Ovary (tissue), 9 donors: Measurements from ENCODE around the gene G6PC1. TPM values are rescaled to one million over a fixed set of nuclear protein-coding genes. Genes with fewer than 3 reads are reported as not detected.
A peak's percentile ranks its signal among the peaks of the same experiment; 100 is the strongest.
"Not testable (repeated sequence)": the region's sequence is repeated elsewhere in the genome, so short reads cannot be mapped to it uniquely, and the experiment has no call there.

ENCODE experiments used
- DNase-seq, 5 donors: peaks; one replicate each; pipeline ENCODE4 v3.0.0-alpha.2; 2019 to 2020
- H3K27ac ChIP-seq, 2 donors: fragments of 200-600 bp; one replicate each; pipeline versions ENCODE4 v1.5.1 to v1.8.0; 2019 to 2022
- H3K27me3 ChIP-seq: fragments of 200-600 bp; one replicate; pipeline ENCODE4 v1.8.0; 2022
- H3K36me3 ChIP-seq: fragments of 200-600 bp; sonication (generic); one replicate; pipeline ENCODE4 v1.5.1; 2019
- H3K4me1 ChIP-seq: one replicate; pipeline ENCODE4 v1.8.1; 2013; ENCODE audit warnings: mild to moderate bottlenecking, moderate library complexity; ENCODE audit not compliant: insufficient read depth
- H3K4me3 ChIP-seq: fragments of 200-600 bp; sonication (generic); one replicate; pipeline ENCODE4 v1.5.1; 2017
- H3K9me3 ChIP-seq, 2 donors: fragments of 200-600 bp in 1 of 2; sonication (generic) in 1 of 2; one replicate each; pipeline versions ENCODE4 v1.5.1 to v1.8.1; 2013 to 2019; ENCODE audit warnings: mild to moderate bottlenecking in 1 of 2, moderate library complexity in 1 of 2
- EP300 ChIP-seq: sonication (generic); formaldehyde crosslinking; IDR thresholded peaks from one replicate; pipeline ENCODE4 v1.6.1; 2017; ENCODE audit warnings: antibody characterized with exemption
- POLR2A ChIP-seq: fragments of 450-650 bp; IDR thresholded peaks from one replicate; pipeline ENCODE4 v1.6.1; 2017; ENCODE audit warnings: antibody characterized with exemption, mild to moderate bottlenecking, moderate library complexity
- WGBS, 3 donors: extraction: QIAGEN DNeasy Blood & Tissue Kit in 1 of 3; methylation state at CpG; one replicate each; pipeline versions ENCODE4 v1.1.5 to v1.1.7; 2013 to 2017; 5-methylcytosine and 5-hydroxymethylcytosine counted together
- intact Hi-C, 4 donors: fragments of 100-400 bp; cut with DNase I; formaldehyde crosslinking; loops; one replicate each; pipeline versions ENCODE4 v1.11.0 to v1.15.1; 2022 to 2023
- polyA plus RNA-seq, 2 donors: library from polyadenylated mRNA; stranded (reverse); fragments of 200-250 nt in 1 of 2; fragments of 350-450 nt in 1 of 2; fragmentation: Illumina TruSeq in 1 of 2; extraction: RNeasy Lipid Tissue Mini Kit (QIAGEN cat#74804) in 1 of 2; gene quantifications; one replicate each; pipeline ENCODE4 v1.2.3, GENCODE V29; 2013 to 2014
- total RNA-seq, 7 donors: library from RNA; depleted of rRNA in 2 of 7; stranded (reverse); fragments of >200 nt in 2 of 7; fragmentation: NEBNext Ultra II Directional in 3 of 7; extraction: Animal tissue kit (Norgen Biotek cat#: 25700) in 3 of 7; gene quantifications; one replicate each; pipeline versions ENCODE4 v1.1.0 to v1.2.4, GENCODE V29; 2016 to 2023
- TF ChIP-seq, protein P1 (sequence below), 3 donors: fragments of 450-650 bp in 2 of 3; fragments of 200-600 bp in 1 of 3; IDR thresholded peaks; one replicate each; pipeline versions ENCODE4 v1.5.1 to v1.8.0; 2016 to 2022; ENCODE audit warnings: antibody characterized with exemption in 3 of 3, mild to moderate bottlenecking in 1 of 3
- donor health status: DM: no; HTN: no; CAD: no; lungs with moderate emphysema.
- donor health status: DM: no; HTN: no; CAD: no.
- donor health status: Bipolar disorder and iron deficiency.
- donor health status: DM: yes; HTN: yes; CAD: no.
- donor health status: DM: no; HTN: no; CAD: no.
- donor health status: DM: yes; HTN: yes; CAD: no.

G6PC1 gene
- total and polyA plus RNA-seq, 9 donors, result 0.69 to 1.7 TPM; not detected in 7

DNA sequence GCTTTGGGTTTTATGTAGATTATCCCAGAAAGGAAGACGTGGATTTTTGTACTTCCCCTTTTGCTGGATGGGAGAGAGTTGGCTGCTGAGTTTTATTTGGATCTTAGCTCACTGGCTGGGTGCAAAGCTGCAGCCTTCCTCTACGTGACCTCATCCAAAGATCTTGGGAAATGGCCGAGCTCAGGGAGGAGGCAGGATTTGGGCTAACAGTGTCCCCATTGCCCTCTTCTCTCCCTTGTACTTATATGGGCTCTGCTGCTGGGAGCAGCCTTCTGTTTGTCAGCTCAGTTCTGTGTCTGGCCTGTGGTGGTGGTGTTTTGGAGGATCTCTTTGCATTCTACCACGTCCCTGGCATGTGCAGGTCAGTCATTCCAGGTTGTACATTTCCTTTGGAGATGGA is 47.6 kb upstream of the G6PC1 start:
- Histone ChIP-seq H3K9me3 (no peaks in the 10 kb centered on the region), H3K36me3 (no peaks in the 10 kb centered on the region), H3K27ac (no peak overlapping the region), H3K27me3 (no peaks in the 10 kb centered on the region), H3K4me3 (peak overlapping the region; percentile 5), H3K4me1 (peaks cover 5% of the 10 kb centered on the region)
- intact Hi-C loops, result loop anchor here in 1 of 4 donors (10.0 kb wide), 1 partner anchor 642 kb away; no protein-coding TSS in a partner anchor
- TF ChIP-seq, protein P1, sequence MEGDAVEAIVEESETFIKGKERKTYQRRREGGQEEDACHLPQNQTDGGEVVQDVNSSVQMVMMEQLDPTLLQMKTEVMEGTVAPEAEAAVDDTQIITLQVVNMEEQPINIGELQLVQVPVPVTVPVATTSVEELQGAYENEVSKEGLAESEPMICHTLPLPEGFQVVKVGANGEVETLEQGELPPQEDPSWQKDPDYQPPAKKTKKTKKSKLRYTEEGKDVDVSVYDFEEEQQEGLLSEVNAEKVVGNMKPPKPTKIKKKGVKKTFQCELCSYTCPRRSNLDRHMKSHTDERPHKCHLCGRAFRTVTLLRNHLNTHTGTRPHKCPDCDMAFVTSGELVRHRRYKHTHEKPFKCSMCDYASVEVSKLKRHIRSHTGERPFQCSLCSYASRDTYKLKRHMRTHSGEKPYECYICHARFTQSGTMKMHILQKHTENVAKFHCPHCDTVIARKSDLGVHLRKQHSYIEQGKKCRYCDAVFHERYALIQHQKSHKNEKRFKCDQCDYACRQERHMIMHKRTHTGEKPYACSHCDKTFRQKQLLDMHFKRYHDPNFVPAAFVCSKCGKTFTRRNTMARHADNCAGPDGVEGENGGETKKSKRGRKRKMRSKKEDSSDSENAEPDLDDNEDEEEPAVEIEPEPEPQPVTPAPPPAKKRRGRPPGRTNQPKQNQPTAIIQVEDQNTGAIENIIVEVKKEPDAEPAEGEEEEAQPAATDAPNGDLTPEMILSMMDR (IDR thresholded peaks at IDR 0.05), result no peak
- no peak for TF ChIP-seq POLR2A
- no peak for TF ChIP-seq EP300
- DNase-seq, result no peak
- 22 to 36% (median 35%) methylated on average over 4 of the region's 4 CpGs for WGBS, 3 donors

DNA sequence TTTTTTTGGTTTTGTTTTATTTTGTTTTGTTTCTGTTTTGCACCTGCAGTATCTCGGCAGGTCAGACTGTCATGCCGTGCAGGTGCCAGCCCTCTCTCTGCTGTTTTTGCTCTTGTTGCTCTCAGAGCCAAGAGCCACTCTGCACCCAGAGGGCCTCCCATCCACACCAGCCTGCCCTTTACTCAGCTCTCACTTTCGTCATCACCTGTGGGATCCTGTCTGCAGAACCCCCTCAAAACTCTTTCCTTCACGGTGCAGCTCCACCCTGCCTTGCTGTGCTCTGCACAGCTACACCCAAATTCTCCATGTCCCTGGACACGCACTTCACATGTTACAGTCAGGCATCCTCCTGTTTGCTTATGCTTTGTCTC is 47.0 kb upstream of the G6PC1 start:
- no peaks in the 10 kb centered on the region for H3K9me3 ChIP-seq
- peaks cover 5% of the 10 kb centered on the region for H3K4me1 ChIP-seq
- intact Hi-C loops, result loop anchor here in 1 of 4 donors (10.0 kb wide), 1 partner anchor 641 kb away; no protein-coding TSS in a partner anchor
- WGBS, 3 donors, result 53 to 70% (median 64%) methylated on average over 5 of the region's 5 CpGs
- H3K27ac ChIP-seq, result no peak overlapping the region
- no peaks in the 10 kb centered on the region for H3K27me3 ChIP-seq
- H3K36me3 ChIP-seq, result no peaks in the 10 kb centered on the region
- DNase-seq, result no peak
- TF ChIP-seq POLR2A, result no peak
- TF ChIP-seq, protein P1 (IDR thresholded peaks at IDR 0.05), result no peak
- TF ChIP-seq EP300, result no peak
- H3K4me3 ChIP-seq, result no peak overlapping the region

DNA sequence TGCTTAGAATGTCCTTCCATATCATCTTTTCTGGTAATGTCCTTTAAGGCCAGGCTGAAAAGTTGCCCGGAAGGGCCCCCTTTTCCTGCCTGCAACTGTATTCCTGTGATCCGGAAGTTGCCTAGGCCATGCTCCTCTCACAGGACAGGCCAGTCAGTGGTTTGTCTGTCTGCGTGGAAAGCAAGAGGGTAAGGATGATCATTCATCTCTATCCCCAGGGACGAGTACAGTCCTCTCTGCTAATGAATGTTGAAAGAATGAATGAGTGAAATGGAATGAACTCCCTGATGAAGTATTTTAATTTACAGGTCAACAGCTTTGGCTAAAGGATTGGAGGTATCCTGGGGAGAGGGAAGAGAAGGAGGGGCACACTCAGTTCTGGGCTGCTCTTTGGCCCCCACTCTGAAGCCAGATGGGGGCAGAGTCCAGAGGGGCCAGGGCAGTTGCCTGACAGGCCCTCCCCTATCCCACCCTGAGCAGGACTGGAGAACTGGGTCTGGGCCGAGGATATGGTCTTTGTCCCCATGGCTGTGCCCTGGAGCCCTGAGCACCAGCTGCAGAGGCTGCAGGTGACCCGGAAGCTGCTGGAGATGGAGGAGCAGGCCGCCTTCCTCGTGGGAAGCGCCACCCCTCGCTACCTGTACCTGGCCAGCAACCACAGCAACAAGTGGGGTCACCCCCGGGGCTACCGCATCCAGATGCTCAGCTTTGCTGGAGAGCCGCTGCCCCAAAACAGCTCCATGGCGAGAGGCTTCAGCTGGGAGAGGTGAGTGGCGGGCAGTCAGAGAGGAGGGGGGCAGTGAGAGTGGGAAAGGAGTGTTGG is 46.4 kb upstream of the G6PC1 start:
- Histone ChIP-seq H3K4me3 (no peak overlapping the region), H3K36me3 (no peaks in the 10 kb centered on the region), H3K27ac (no peak overlapping the region), H3K27me3 (no peaks in the 10 kb centered on the region), H3K4me1 (peaks cover 5% of the 10 kb centered on the region), H3K9me3 (no peaks in the 10 kb centered on the region)
- 67 to 81% (median 80%) methylated on average over 15 of the region's 15 CpGs for WGBS, 3 donors
- TF ChIP-seq EP300 (no peak), POLR2A (no peak)
- TF ChIP-seq, protein P1 (IDR thresholded peaks at IDR 0.05), result no peak
- intact Hi-C loops, result loop anchor here in 1 of 4 donors (10.0 kb wide), 1 partner anchor 641 kb away; no protein-coding TSS in a partner anchor
- no peak for DNase-seq

DNA sequence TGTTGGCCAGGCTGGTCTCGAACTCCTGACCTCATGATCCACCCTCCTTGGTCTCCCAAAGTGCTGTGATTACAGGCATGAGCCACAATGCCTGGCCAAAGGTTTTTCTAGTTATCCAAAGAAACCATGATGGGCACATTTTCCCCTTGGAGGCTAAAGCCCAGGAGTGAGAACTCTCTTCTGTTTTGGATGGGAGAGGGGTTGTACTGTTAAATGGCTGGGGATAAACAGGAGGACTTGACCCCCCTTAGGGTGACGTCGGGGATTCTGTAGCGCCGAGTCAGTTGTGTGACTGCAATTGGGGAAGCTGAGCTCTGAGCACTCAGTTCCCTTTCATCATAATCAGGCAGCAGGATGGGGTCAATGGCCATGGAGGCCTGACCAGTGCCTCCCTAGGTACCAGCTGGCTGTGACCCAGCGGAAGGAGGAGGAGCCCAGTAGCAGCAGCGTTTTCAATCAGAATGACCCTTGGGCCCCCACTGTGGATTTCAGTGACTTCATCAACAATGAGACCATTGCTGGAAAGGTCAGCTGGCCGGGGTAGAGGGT is 45.5 kb upstream of the G6PC1 start:
- no peak for TF ChIP-seq POLR2A
- 74 to 81% (median 79%) methylated on average over 8 of the region's 8 CpGs for WGBS, 3 donors
- no peak overlapping the region for H3K27ac ChIP-seq
- no peaks in the 10 kb centered on the region for H3K36me3 ChIP-seq
- DNase-seq, result no peak
- no peak overlapping the region for H3K4me3 ChIP-seq
- H3K27me3 ChIP-seq, result no peaks in the 10 kb centered on the region
- no peaks in the 10 kb centered on the region for H3K9me3 ChIP-seq
- intact Hi-C loops, result loop anchor here in 1 of 4 donors (10.0 kb wide), 1 partner anchor 640 kb away; no protein-coding TSS in a partner anchor
- H3K4me1 ChIP-seq, result peaks cover 4% of the 10 kb centered on the region

DNA sequence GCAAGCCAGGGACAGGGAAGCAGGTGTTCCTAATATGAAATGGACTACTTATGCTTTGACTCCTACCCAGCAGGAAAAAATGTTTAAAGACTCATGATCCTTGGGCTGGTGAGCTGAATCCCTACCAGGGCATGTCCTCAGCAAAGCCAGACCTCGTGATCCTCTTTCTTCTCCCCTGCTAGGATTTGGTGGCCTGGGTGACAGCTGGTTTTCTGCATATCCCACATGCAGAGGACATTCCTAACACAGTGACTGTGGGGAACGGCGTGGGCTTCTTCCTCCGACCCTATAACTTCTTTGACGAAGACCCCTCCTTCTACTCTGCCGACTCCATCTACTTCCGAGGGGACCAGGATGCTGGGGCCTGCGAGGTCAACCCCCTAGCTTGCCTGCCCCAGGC is 44.5 kb upstream of the G6PC1 start:
- H3K36me3 ChIP-seq, H3K4me1 ChIP-seq, DNase-seq, H3K9me3 ChIP-seq, H3K27me3 ChIP-seq, H3K4me3 ChIP-seq, H3K27ac ChIP-seq: not testable (repeated sequence)
- intact Hi-C loops, result loop anchor here in 1 of 4 donors (10.0 kb wide), 1 partner anchor 639 kb away; no protein-coding TSS in a partner anchor
- 78 to 88% (median 86%) methylated on average over 6 to 8 of the region's 8 CpGs for WGBS, 3 donors

DNA sequence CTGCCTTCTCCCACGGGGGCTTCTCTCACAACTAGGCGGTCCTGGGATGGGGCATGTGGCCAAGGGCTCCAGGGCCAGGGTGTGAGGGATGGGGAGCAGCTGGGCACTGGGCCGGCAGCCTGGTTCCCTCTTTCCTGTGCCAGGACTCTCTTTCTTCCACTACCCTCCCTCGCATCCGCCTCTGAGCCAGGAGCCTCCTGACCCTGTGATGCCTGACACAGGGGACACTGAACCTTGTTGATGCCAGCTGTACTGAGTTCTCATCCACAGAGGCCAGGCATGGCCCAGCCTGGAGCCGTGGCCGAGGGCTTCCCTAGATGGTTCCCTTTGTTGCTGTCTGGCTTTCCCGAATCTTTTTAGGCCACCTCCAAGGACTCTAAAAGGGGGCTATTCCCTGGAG is 44.1 kb upstream of the G6PC1 start:
- 57 to 82% (median 74%) methylated on average over 6 to 7 of the region's 8 CpGs for WGBS, 3 donors
- DNase-seq, H3K27ac ChIP-seq: not testable (repeated sequence)

More for the DNA sequence above, 44.1 kb upstream of the G6PC1 start:
- not testable (repeated sequence) for H3K27me3 ChIP-seq, H3K4me3 ChIP-seq, H3K4me1 ChIP-seq, H3K9me3 ChIP-seq, H3K36me3 ChIP-seq
- intact Hi-C loops, result loop anchor here in 1 of 4 donors (10.0 kb wide), 1 partner anchor 638 kb away; no protein-coding TSS in a partner anchor
